Retinal pigment epithelial cell (primary cell): ENCODE data around the gene ARSG.
"Not testable (repeated sequence)": the region's sequence is repeated elsewhere in the genome, so short reads cannot be mapped to it uniquely, and the experiment has no call there.

Experiments used
- DNase-seq: peaks from one replicate; pipeline ENCODE4 v3.0.0-alpha.2; 2010; ENCODE audit warnings: low read depth
- H3K4me3 ChIP-seq: 2 replicates; pipeline ENCODE4 v1.5.1; 2011; ENCODE audit warnings: mild to moderate bottlenecking, low read length, control low read depth, moderate library complexity
- TF ChIP-seq, protein P1 (sequence below): conservative IDR thresholded peaks from 2 replicates; pipeline ENCODE4 v1.5.1; 2011; ENCODE audit warnings: low read depth, low read length, control low read depth, inconsistent platforms

Gene ARSG

DNA sequence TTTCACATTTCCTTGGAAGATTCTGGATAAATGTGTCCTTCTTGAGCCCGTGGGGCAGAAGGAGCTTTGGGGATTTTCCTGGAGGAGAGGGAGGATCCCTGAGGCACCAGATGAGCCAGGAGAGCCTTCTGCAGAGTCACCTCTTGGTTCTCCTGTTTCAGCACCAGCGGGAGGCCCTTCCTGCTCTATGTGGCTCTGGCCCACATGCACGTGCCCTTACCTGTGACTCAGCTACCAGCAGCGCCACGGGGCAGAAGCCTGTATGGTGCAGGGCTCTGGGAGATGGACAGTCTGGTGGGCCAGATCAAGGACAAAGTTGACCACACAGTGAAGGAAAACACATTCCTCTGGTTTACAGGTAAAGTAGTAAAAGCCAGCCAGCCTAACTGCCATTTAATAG is 77.1 kb downstream of the ARSG start:
- TF ChIP-seq, protein P1, sequence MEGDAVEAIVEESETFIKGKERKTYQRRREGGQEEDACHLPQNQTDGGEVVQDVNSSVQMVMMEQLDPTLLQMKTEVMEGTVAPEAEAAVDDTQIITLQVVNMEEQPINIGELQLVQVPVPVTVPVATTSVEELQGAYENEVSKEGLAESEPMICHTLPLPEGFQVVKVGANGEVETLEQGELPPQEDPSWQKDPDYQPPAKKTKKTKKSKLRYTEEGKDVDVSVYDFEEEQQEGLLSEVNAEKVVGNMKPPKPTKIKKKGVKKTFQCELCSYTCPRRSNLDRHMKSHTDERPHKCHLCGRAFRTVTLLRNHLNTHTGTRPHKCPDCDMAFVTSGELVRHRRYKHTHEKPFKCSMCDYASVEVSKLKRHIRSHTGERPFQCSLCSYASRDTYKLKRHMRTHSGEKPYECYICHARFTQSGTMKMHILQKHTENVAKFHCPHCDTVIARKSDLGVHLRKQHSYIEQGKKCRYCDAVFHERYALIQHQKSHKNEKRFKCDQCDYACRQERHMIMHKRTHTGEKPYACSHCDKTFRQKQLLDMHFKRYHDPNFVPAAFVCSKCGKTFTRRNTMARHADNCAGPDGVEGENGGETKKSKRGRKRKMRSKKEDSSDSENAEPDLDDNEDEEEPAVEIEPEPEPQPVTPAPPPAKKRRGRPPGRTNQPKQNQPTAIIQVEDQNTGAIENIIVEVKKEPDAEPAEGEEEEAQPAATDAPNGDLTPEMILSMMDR: no peak
- DNase-seq: no peak
- H3K4me3 ChIP-seq: no peak overlapping the region

DNA sequence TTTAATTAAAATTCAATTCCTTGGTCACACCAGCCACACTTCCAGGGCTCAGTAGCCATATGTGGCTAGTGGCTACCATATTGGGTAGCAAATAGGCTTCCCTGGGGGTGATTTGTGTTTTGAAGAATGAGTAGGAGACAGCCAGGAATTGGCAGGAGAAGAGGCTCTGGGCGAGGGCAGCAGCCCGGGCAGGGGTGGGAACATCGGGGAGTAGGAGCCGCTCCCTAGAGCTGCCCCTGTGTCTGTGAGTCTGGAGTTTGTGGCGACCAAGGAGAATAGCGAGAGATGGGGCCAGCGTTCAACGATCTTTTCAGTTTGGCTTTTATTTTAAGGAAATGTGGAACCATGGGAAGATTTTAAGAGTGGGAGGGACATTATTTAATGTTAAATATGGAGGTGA is 84.3 kb downstream of the ARSG start:
- TF ChIP-seq, protein P1: no peak
- no peak for DNase-seq
- H3K4me3 ChIP-seq: no peak overlapping the region

DNA sequence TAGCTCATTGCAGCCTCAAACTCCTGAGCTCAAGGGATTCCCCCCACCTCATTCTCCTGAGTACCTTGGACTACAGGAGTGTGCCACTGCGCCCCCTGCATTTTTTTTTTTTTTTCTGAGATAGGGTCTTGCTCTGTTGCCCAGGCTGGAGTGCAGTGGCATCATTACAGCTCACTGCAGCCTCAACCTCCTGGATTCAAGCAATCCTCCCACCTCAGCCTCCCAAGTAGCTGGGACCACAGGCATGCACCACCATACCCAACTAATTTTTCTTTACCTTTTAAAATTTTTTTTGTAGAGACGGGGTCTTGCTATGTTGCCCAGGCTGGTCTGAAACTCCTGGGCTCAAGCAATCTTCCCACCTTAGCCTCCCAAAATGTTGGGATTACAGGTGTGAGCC is 84.9 kb downstream of the ARSG start:
- not testable (repeated sequence) for H3K4me3 ChIP-seq, DNase-seq

DNA sequence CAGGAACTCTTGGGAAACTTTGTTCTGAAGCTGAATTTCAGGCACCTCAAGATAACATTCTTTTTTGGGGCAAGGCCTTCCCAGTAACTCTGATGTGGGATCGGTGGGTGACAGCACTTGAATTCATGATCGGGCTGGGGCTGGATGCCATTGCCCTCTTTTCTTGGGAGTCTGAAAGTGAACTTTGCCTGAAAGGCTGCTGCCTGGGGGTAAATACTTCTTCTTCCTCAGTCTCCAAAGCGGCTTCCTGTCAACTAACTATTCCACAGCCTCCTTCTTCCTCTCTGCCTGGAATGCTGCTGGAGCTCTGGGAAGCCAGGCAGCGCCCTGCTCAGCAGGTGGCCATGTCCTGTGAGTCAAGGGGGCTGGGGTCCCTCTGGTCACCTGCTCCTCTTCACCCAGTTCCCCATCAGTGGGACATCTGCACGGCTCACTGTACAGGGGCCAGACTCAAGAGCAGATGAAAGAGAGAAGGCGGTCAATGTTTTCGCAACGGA is 86.5 kb downstream of the ARSG start:
- H3K4me3 ChIP-seq: no peak overlapping the region
- TF ChIP-seq, protein P1: no peak
- DNase-seq: no peak

DNA sequence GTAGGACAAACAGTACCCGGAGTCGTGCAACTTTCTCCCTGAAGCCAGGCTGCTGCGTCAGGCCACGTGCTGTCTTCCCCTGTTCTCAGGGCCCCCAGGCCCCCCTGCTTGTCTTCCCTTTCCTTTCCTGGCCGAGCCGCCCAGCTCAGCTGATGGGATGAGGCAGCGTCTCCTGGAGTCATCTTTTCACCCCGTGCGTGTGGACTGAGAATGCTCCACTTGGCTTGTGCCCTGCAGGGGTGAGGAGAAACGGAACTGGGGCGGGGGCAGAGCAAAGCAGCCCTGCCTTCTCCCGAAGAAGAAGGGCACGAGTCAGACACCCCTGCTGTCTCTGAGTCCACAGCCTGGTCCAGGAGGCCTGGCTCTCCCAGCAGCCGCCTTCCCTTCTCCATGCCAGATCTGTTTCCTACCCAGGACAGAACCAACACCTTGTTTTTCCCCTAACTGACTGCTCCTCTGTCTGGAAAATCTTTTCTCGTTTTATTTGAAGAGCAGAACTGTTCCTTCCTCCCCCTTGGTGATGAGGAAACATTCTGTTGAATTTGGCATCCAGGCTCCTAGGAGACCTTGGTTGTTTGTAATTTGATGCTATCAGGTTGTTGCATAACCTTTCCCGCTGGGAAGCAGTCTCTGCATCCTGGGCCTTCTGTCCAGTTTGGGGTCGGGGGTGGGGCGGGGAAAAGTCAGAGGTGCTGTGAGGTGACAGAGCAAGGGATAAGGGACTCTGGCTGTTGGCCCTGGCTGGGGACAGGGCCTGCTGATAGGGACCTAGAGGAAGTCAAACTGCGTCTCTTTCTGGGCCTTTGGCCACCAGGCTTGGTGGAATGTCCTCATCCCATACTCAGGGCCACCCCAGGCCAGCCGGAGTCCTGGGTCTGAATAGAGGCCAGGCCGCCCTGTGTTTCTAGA is 87.2 kb downstream of the ARSG start:
- H3K4me3 ChIP-seq: no peak overlapping the region
- DNase-seq: peak; percentile 72
- TF ChIP-seq, protein P1: no peak

DNA sequence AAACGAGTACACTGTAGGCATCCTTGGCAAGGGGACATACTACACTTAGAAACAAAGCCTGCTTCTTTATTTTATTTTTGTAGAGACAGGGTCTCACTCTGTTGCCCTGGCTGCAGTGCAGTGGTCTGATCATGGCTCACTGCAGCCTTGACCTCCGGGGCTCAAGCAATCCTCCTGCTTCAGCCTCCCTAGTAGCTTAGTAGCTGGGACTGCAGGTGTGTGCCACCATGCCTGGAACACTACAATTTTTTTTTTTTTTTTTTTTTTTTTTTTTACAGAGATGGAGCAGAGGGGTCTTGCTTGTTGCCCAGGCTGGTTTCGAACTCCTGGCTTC is 87.8 kb downstream of the ARSG start:
- TF ChIP-seq, protein P1: no peak
- no peak overlapping the region for H3K4me3 ChIP-seq
- DNase-seq: no peak

DNA sequence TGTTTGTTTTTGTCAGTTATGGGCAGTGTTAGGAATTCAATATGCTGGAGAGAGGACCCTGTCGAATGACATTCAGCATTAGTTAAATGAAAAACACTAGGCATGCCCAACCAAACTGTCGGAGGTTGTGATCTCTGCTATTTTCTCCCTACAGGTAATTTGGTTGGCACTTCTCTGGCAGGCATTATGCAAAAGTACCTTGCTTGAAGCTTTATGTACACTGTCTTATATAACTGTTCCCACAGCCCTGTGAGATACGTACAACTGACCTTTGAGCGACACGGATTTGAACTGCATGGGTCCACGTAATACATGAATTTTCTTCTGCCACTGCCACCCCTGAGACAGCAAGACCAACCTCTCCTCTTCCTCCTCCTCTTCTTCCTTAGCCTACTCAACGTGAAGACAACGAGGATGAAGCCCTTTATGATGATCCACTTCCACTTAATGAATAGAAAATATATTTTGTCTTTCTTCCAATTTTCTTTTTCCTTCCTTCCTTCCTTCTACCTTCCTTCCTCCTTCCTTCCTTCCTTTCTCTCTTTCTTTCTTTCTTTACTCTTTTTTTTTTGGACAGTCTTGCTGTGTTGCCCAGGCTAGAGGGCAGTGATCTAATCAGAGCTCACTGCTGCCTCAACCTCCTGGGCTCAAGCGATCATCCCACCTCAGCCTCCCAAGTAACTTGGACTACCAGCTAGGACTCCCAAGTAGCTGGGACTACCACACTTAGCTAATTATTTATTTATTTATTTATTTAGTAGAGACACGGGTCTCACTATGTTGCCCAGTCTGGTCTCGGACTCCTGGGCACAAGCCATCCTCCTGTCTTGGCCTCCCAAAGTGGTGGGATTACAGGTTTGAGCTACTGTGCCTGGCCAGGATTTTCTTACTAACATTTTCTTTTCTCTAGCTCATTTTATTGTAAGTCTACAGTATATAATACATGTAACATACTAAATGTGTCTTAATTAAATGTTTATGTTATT is 88.7 kb downstream of the ARSG start:
- TF ChIP-seq, protein P1: no peak
- H3K4me3 ChIP-seq: no peak overlapping the region
- no peak for DNase-seq
